M059J (cell line): ENCODE measurements around the gene BRD4. TPM values are rescaled to one million over a fixed set of nuclear protein-coding genes. Genes with fewer than 3 reads are reported as not detected.
"Not testable (repeated sequence)": the region's sequence is repeated elsewhere in the genome, so short reads cannot be mapped to it uniquely, and the experiment has no call there.

ENCODE experiments used
- DNase-seq: peaks from one replicate; pipeline ENCODE4 v3.0.0-alpha.2; 2012; ENCODE audit warnings: low read depth
- total RNA-seq: library from RNA; depleted of rRNA; stranded (reverse); fragments of >200 nt; shearing (Covaris generic); gene quantifications from 2 replicates; pipeline ENCODE4 v1.2.3, GENCODE V29; 2014; rRNA removed

The BRD4 gene
- total RNA-seq = 17.8 and 19.9 TPM in 2 replicates

- peak; percentile 46 for DNase-seq
Measured at GRCh38 chr19:15332311-15332996, at the start of gene BRD4. TSS of gene BRD4 (minus strand) at chr19:15332539. CDS start at chr19:15273099, 59,440 bp downstream.

DNA sequence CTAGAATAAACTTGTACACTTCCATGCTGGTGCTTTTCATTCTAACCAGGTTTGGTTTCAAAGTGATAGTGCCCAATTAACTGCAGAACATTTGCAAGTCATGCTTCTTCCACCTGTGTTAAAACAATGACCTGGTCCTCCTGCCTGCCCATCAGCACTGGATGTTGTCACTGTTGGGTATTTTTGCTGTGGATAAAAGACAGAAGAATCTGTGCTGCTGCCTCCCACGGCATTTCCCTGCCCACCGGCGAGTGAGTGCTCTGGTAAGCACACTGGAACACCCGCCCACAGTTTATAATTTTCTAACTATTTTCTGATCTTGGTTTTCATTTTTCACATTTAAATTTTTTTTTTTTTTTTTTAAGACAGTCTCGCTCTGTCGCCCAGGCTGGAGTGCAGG lies 49.5 kb upstream of the BRD4 start:
- DNase-seq = no peak

GRCh38 chr19:15381429-15381828 lies 49.1 kb upstream of the BRD4 start:
- no peak for DNase-seq

- DNase-seq = peak; percentile 75
Measured at GRCh38 chr19:15379999-15380647, 47.8 kb upstream of the BRD4 start.

DNA sequence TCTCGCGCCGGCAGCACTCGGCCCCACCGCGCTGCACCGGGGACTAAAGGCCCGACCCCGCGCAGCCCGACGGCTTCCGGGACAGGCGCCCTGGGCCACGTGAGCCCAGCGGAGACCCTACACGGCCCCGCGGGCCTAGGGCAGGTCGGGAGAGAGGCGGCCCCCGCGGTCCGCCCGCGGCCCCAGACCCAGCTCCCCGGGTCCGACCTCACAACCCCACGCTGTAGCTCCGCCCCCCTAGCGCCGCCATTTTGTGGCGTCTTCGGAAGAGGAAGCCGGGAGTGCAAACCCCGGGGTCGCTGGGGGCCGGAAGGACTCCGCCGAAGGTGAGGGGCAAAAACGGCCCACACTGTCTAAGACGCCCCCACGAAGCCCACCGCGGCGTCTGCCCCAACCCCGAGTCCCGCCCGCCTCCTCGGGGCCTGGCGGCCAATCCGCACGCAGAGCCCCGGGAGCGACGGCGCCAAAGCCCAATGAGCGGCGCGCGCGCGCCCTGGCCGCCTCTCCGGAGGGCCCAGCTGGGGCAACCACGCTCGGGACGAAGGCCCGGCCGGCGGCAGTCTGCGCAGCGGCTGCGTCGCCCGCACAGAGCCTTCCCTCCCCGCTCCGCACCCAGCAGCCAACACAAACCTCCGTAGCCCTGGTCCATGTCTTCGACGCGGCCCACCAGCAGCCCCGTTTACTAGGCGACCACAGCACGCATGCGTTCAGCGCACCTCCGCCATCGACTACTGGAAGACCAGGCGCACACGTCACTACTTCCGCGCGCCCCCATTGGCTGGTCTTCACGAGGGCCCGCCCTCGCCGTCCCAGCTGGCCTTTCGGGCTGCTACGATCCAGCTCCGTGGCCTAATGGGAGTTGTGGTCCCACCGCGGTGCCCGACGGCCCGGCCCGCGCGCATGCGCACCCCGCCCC lies 47.0 kb upstream of the BRD4 start, which contains the start of gene AKAP8:
TSS of gene AKAP8 (minus strand) at position 705 of the 916 bp plus-strand sequence. CDS start at position 649, 56 bp downstream.
- peak; percentile 98 for DNase-seq

DNA sequence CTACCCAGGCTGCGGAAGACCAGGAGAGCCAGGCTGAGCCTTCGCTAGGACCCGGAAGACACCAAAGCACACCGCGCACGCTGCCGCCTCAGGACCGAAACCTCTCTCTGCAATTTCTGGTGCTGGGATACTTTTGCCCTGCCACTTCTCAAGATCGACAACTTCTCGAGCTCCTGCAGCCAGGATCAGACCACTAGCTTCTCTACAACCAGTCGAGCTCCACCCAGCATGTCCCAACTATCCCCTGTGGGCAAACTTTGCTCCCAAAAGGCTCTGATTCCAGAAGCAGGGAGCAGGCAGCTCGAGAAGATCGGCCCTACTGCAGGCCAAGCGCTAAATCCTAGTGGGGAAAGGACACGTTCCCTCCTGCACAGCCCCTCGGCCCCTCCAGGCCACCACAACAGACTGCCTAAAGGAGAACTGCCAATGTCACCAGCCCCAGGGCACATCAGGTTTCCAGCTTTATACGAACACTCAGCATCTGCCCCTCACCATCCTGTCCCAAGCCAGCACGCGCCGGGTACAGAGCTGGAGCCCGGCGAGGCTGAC lies 46.3 kb upstream of the BRD4 start:
- DNase-seq = peak; percentile 69

- DNase-seq = no peak
Measured at GRCh38 chr19:15374796-15375440, 42.6 kb upstream of the BRD4 start.

DNA sequence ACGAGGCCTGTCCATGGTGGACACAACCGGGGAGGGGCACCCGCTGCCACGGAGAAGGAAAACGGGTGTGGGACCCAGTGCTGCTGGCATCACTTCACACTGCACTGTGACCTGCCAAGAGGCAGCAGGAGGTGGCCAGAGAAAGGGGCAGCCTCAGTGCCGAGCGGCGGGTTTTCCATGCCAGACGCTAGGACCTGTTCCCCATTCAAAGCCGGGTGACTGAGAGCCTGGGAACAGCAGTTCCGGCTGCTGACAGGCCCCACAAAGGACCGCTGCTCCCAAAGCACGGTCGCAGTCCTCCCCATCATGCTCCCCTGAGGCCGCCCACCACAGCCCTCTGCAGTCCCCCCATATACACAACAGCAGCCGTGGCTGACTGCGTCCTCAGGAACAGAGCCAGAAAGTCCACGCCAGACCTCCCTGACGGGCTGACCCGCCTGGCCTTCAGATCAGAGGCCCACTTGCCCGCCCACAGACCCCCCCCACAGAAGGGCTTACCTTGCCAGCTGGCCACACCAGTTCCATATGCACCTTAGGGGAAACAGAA lies 41.8 kb upstream of the BRD4 start:
- DNase-seq = no peak

DNA sequence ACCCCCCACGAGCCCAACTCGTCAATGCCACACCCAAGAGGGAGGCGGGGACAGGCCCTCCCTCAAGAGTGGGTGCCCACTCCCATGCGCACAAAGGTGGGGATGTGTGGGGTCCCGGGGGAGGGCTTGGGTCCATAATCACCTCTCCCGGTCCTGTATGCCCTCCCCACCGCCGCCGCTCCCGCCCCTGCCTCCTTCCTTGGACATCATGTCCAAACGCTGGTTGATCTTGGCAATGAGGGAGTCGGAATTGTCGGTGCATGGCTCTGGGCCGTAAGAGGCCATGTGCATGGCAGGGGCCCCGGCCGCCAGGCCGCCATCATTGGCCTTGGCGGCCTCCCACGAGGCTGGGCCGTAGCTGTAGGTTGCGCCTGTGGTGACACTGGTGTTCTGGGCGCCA lies 41.3 kb upstream of the BRD4 start:
- no peak for DNase-seq

- no peak for DNase-seq
Measured at GRCh38 chr19:15372891-15373301, 40.6 kb upstream of the BRD4 start.

GRCh38 chr19:15372470-15372869 lies 40.1 kb upstream of the BRD4 start:
- no peak for DNase-seq

- DNase-seq = no peak
Measured at GRCh38 chr19:15371786-15372380, 39.5 kb upstream of the BRD4 start.

DNA sequence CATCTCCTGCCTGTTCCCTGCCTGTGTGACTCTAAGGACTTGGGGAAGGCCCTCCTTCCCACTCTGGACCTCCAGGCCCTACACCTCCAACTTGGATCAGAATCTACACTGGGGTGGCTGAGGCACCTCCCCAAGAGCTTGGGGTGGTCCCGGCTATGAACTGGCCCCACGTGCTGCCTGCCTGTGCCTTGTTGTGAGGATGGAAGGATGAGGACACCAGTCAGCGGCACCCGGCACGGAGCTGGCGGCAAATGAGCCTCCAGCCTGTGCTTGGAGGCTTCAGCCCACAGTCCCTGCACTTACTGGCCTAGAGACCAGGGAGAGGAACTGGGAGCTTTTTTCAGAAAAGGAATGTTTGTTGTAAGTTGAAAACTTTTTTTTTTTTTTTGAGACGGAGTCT lies 38.8 kb upstream of the BRD4 start:
- DNase-seq = no peak

DNA sequence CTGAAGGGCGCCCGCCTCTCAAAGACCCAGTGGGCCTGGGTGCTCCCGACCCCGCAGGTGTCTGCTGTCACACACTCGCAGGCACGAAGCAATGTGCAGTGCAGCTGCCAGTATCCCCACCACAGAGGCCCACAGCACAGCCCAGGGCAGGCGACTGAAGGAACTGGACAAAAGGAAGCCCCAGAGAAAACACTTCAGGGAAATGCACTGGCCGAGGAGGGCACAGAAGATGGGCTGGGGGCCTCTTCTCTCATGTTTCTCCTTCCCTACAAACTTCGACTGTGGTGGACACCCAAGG lies 37.2 kb upstream of the BRD4 start:
- no peak for DNase-seq

DNA sequence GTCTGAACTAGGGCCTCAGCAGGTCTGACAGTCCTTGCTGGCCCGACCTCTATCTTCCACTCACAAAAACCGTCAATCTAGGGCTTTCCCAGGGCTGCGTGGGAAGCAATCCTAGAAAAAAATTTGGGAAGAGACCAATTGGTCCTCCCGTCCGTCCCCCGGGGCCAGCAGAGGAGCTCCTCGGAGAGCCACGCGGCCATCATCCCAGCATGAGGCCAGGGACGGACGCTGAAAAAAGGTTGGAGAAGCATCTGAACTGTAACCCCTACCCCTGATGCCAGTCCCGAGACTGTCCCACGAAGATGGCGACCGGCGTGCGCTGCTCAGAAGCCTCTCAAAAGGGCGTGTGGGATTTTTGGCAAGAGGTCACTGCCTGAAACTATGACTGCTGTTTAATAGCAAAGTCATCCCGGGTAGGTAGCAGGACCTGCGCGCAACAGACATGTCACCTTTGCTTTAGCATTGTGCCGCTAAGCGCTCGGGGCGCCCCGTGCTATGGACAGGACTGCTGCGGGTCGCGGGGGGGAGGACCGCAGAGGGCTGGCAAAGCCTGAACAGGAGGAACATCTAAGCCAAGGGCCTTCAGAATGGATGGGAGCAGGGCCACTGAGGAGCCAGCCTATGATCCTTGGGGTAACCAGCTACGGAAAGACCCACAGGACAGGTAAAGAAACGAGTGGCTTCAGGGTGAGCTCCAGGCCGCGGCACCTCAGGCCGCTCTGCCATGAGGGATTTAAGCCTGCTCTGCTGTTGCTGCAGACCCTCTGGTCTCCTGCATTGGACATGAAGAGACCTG lies 36.7 kb upstream of the BRD4 start:
- no peak for DNase-seq

DNA sequence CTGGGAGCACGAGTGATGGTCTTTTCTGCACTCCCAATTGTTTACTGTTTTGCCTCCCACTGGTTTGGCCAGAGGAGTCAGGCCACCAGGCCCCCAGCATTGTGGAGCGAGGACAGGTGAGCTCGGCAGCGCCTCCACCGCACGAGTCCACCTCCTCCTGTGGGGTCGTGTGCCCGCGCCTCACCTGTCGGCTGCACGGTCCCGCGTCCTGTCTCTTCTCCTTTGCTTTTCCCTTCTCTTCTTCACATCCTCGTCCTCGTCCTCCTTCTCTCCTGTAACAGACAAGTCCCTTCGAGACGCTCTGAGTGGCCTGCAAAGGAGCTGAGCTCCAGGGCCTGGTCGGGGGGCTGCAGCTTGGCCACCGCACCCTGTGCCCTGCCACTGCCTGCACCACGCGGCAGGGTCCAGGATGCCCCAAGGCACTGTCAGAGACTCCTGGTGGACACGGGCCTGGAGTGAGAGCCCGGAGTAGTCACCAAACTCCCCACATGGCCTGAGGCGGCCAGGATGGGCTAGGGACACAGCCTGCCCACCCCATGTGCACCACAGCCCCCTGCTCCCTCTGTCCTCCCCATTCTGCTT lies 35.8 kb upstream of the BRD4 start:
- DNase-seq = no peak

DNA sequence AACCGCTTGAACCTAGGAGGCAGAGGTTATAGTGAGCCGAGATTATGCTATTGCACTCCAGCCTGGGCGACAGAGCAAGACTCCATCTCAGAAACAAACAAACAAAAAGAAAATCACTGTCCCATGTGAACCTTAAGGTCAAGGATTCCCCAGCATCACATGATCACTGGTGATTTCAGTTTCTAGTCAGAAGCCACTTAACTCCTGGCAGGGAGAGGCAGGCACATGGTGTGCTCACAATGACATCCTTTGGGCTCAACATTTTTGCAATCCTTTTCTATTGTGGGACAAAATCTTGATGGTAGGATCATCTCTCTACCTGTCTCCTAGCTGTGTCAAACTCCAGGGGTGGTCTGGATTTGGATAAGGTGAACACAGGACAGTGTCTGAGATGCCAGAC lies 35.1 kb upstream of the BRD4 start:
- DNase-seq = no peak

DNA sequence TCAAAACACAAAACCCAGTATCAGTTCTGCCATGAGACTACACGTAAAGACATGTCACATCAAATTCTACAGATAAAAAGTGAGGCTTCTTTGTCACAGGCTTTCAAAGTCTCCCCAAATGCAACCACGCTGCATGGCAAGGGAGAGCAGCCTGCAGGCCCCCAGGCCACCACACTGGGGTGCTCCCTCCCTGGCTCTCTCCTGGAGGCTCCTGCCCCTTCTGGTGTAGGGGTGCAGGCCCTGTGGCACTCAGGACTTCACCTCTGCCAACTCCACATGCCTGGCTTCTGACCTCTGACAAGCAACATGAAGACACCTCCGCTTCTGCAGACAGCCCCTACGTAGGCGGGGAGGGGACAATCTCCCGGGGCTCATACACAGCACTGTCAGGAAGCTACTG lies 32.9 kb upstream of the BRD4 start:
- no peak for DNase-seq

GRCh38 chr19:15363791-15364190 lies 31.5 kb upstream of the BRD4 start:
- not testable (repeated sequence) for DNase-seq

GRCh38 chr19:15363048-15363447 lies 30.7 kb upstream of the BRD4 start:
- DNase-seq = not testable (repeated sequence)
